Kidney (tissue), 14 donors: Measurements from ENCODE around the gene PEX26. TPM values are rescaled to one million over a fixed set of nuclear protein-coding genes. Genes with fewer than 3 reads are reported as not detected.

Source experiments
- DNase-seq, 5 donors: peaks; one replicate each; pipeline ENCODE4 v3.0.0-alpha.2; 2013 to 2020
- FAIRE-seq: peaks from 2 replicates; lab custom pipeline; 2012; peaks lifted over from hg19 to GRCh38; lab: Jason Lieb, UNC
- H3K27ac ChIP-seq, 2 donors: one replicate each; pipeline ENCODE4 v1.7.0; 2013; ENCODE audit warnings: low read depth in 2 of 2, low read length in 2 of 2, inconsistent platforms in 1 of 2
- H3K27me3 ChIP-seq: one replicate; pipeline ENCODE4 v1.7.1; 2013; ENCODE audit warnings: low read length, inconsistent platforms; ENCODE audit not compliant: control insufficient read depth, insufficient read depth
- H3K36me3 ChIP-seq, 3 donors: one replicate each; pipeline versions ENCODE4 v1.7.0 to v1.7.1; 2013; ENCODE audit warnings: low read length in 3 of 3, control low read depth in 1 of 3, inconsistent platforms in 1 of 3; ENCODE audit not compliant: insufficient read depth in 3 of 3, control insufficient read depth in 2 of 3
- H3K4me1 ChIP-seq, 3 donors: one replicate each; pipeline versions ENCODE4 v1.7.0 to v1.7.1; 2013; ENCODE audit warnings: low read length in 3 of 3, inconsistent platforms in 1 of 3, low read depth in 1 of 3; ENCODE audit not compliant: control insufficient read depth in 2 of 3, insufficient read depth in 2 of 3
- H3K4me3 ChIP-seq, 3 donors: one replicate each; pipeline versions ENCODE4 v1.7.0 to v1.8.1; 2013; ENCODE audit warnings: low read length in 3 of 3, control low read depth in 1 of 3, inconsistent platforms in 1 of 3
- H3K9ac ChIP-seq, 3 donors: one replicate each; pipeline versions ENCODE4 v1.7.0 to v1.7.1; 2013; ENCODE audit warnings: low read length in 3 of 3, control low read depth in 1 of 3, inconsistent platforms in 1 of 3
- H3K9me3 ChIP-seq, 3 donors: one replicate each; pipeline versions ENCODE4 v1.7.0 to v1.7.1; 2013; ENCODE audit warnings: low read length in 3 of 3, control low read depth in 1 of 3, inconsistent platforms in 1 of 3; ENCODE audit not compliant: control insufficient read depth in 2 of 3, insufficient read depth in 1 of 3
- CTCF ChIP-seq: IDR thresholded peaks from 3 replicates; pipeline ENCODE4 v1.5.1; 2012; ENCODE audit warnings: mild to moderate bottlenecking, moderate library complexity, borderline replicate concordance; ENCODE audit not compliant: insufficient read depth; ENCODE audit errors: extremely low read depth
- intact Hi-C: fragments of 100-400 bp; cut with DNase I; formaldehyde crosslinking; loops from one replicate; pipeline ENCODE4 v1.11.1; 2022
- polyA plus RNA-seq: library from polyadenylated mRNA; stranded (reverse); fragments of 350-450 nt; fragmentation: Illumina TruSeq; extraction: RNeasy Lipid Tissue Mini Kit (QIAGEN cat#74804); gene quantifications from one replicate; pipeline ENCODE4 v1.2.3, GENCODE V29; 2014; ENCODE audit warnings: low read depth, low replicate concordance; ENCODE audit not compliant: insufficient read depth
- total RNA-seq: library from RNA; stranded (reverse); fragmentation: NEBNext Ultra II Directional; extraction: Animal tissue kit (Norgen Biotek cat#: 25700); gene quantifications from one replicate; pipeline ENCODE4 v1.2.1, GENCODE V29; 2021
- donor health status: control.
- donor health status: control.
- donor health status: control.
- donor health status: control.
- donor health status: control.
- donor health status: DM: yes; HTN: yes; CAD: no.
- donor health status: Normal renal cell carcinoma (clear cell type).

Gene PEX26
- total and polyA plus RNA-seq, 2 donors from 2014 or later: 18.1 to 45.2 TPM

- H3K4me3 ChIP-seq: peak overlapping the region in 1 of 3 donors; percentile 23
- DNase-seq: no peak
- peaks cover 0 to 13% (median 10%) of the 10 kb centered on the region in 3 donors for H3K4me1 ChIP-seq
- no peak overlapping the region for H3K27ac ChIP-seq
- H3K9ac ChIP-seq: no peak overlapping the region
- no peak for TF ChIP-seq CTCF
- no peaks in the 10 kb centered on the region for H3K27me3 ChIP-seq
- H3K36me3 ChIP-seq: peaks cover 5 to 32% (median 25%) of the 10 kb centered on the region in 3 donors
- FAIRE-seq: no peak
- H3K9me3 ChIP-seq: no peaks in the 10 kb centered on the region
- intact Hi-C loops: loop anchor here (10.0 kb wide), 2 partner anchors 175 to 255 kb away; no protein-coding TSS in a partner anchor
Measured at GRCh38 chr22:18079706-18080233, 2.0 kb downstream of the PEX26 start.

DNA sequence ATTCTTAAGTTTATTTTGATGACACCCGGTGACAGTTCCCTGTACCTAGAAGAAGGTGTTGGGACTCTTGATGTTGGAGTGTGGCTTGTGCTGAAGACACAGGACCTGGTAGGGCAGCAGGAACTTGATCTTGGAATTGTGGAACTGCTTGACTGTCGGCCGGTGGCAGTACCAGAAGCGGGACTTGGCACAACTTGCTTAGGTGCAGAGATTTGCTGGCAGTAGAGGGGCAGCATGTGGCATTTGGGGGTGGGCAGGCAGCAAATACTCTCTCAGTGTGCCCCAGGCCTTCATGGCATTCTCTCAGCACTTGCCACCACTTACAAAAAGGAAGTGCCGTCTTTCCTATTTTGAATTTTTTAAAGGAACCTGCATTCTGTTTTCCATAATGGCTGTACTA, 3.6 kb downstream of the PEX26 start:
- Histone ChIP-seq H3K36me3 (peaks cover 5 to 35% (median 28%) of the 10 kb centered on the region in 3 donors), H3K27me3 (no peaks in the 10 kb centered on the region), H3K9ac (no peak overlapping the region), H3K4me1 (peaks cover 0 to 13% (median 7%) of the 10 kb centered on the region in 3 donors), H3K27ac (no peak overlapping the region), H3K9me3 (no peaks in the 10 kb centered on the region), H3K4me3 (no peak overlapping the region)
- TF ChIP-seq CTCF: no peak
- intact Hi-C loops: no loop called here
- FAIRE-seq: no peak
- no peak for DNase-seq

DNA sequence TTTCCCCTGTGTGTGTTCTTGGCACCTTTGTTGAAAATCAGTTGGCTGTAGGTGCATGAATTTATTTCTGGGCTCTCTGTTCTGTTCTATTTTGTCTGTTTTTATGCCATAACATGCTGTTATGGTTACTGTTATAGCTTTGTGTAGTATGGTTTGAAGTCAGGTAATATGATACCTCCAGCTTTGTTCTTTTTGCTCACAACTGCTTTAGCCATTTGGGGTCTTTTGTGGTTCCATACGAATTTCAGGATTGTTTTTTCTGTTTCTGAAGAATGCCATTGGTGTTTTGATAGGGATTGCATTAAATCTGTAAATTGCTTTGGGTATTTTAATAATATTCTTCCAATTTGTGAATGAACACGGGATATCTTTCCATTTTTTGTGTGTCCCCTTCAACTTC, 4.7 kb downstream of the PEX26 start:
- Histone ChIP-seq H3K36me3 (peaks cover 5 to 40% (median 31%) of the 10 kb centered on the region in 3 donors), H3K4me1 (peaks cover 0 to 9% (median 0%) of the 10 kb centered on the region in 3 donors), H3K9ac (no peak overlapping the region), H3K27ac (no peak overlapping the region), H3K27me3 (no peaks in the 10 kb centered on the region), H3K9me3 (no peaks in the 10 kb centered on the region), H3K4me3 (no peak overlapping the region)
- no peak for DNase-seq
- no peak for FAIRE-seq
- intact Hi-C loops: no loop called here
- TF ChIP-seq CTCF: no peak
